Adrenal gland (tissue), 12 donors: Measurements from ENCODE around the gene FOXO4. TPM values are rescaled to one million over a fixed set of nuclear protein-coding genes. Genes with fewer than 3 reads are reported as not detected.

ENCODE experiments used
- DNase-seq, 7 donors: peaks; one replicate each; pipeline ENCODE4 v3.0.0-alpha.2; 2019 to 2020
- H3K27ac ChIP-seq, 5 donors: fragments of 200-600 bp; sonication (generic) in 4 of 5; 1 replicate in 3 of 5; 2 replicates in 2 of 5; pipeline versions ENCODE4 v1.5.1 to v1.8.0; 2016 to 2020; ENCODE audit warnings: mild to moderate bottlenecking in 1 of 5
- H3K27me3 ChIP-seq: fragments of 200-600 bp; 2 replicates; pipeline ENCODE4 v1.8.0; 2021
- H3K36me3 ChIP-seq, 2 donors: fragments of 200-600 bp; replicated peaks in 1 of 2; 1 replicate in 1 of 2; 2 replicates in 1 of 2; pipeline versions ENCODE4 v1.5.1 to v1.8.0; 2018 to 2022
- H3K4me1 ChIP-seq, 2 donors: fragments of 200-600 bp; replicated peaks in 1 of 2; 1 replicate in 1 of 2; 2 replicates in 1 of 2; pipeline versions ENCODE4 v1.5.1 to v1.8.0; 2018 to 2021
- H3K4me3 ChIP-seq, 4 donors: fragments of 200-600 bp; sonication (generic) in 3 of 4; one replicate each; pipeline ENCODE4 v1.5.1; 2016 to 2018
- H3K9me3 ChIP-seq, 3 donors: fragments of 200-600 bp; sonication (generic) in 1 of 3; replicated peaks in 1 of 3; 1 replicate in 2 of 3; 2 replicates in 1 of 3; pipeline versions ENCODE4 v1.5.1 to v1.8.0; 2016 to 2021
- POLR2A ChIP-seq, 2 donors: fragments of 450-650 bp; IDR thresholded peaks; one replicate each; pipeline ENCODE4 v1.6.1; 2017; ENCODE audit warnings: antibody characterized with exemption in 2 of 2, mild to moderate bottlenecking in 2 of 2, moderate library complexity in 1 of 2
- WGBS, 4 donors: extraction: QIAGEN DNeasy Blood & Tissue Kit in 2 of 4; methylation state at CpG; one replicate each; pipeline versions ENCODE4 v1.1.5 to v1.1.7; 2013 to 2017; 5-methylcytosine and 5-hydroxymethylcytosine counted together
- intact Hi-C, 2 donors: fragments of 100-400 bp; cut with DNase I; formaldehyde crosslinking; loops; one replicate each; pipeline versions ENCODE4 v1.14.1 to v1.15.0; 2022 to 2023
- polyA plus RNA-seq, 3 donors: library from polyadenylated mRNA; stranded (reverse); fragments of 200-250 nt in 2 of 3; fragments of 350-450 nt in 1 of 3; fragmentation: Illumina TruSeq in 1 of 3; extraction: RNeasy Lipid Tissue Mini Kit (QIAGEN cat#74804) in 1 of 3; gene quantifications; one replicate each; pipeline ENCODE4 v1.2.3, GENCODE V29; 2013 to 2014
- total RNA-seq, 9 donors: library from RNA; depleted of rRNA in 4 of 9; stranded (reverse); fragments of >200 nt in 4 of 9; fragments of 120-200 nt in 1 of 9; fragmentation: NEBNext Ultra II Directional in 1 of 9; extraction: Animal tissue kit (Norgen Biotek cat#: 25700) in 1 of 9; gene quantifications; one replicate each; pipeline versions ENCODE4 v1.1.0 to v1.2.4, GENCODE V29; 2013 to 2023
- TF ChIP-seq, protein P1 (sequence below), 6 experiments: fragments of 450-650 bp in 4 of 6; fragments of 200-600 bp in 2 of 6; sonication (generic) in 1 of 6; IDR thresholded peaks; 1 replicate in 5 of 6; 2 replicates in 1 of 6; pipeline versions ENCODE4 v1.5.1 to v1.8.0; 2016 to 2021; ENCODE audit warnings: antibody characterized with exemption in 6 of 6, mild to moderate bottlenecking in 2 of 6, moderate library complexity in 1 of 6
- donor health status: healthy with polysubstance abuse.
- donor health status: Bipolar disorder and iron deficiency.
- donor health status: DM: yes; HTN: yes; CAD: no.
- donor health status: DM: no; HTN: no; CAD: no.
- donor health status: DM: no; HTN: no; CAD: no.
- donor health status: DM: yes; HTN: yes; CAD: no.

FOXO4 gene
- total and polyA plus RNA-seq, 12 donors: 14.3 to 191 (median 77.6) TPM

DNA sequence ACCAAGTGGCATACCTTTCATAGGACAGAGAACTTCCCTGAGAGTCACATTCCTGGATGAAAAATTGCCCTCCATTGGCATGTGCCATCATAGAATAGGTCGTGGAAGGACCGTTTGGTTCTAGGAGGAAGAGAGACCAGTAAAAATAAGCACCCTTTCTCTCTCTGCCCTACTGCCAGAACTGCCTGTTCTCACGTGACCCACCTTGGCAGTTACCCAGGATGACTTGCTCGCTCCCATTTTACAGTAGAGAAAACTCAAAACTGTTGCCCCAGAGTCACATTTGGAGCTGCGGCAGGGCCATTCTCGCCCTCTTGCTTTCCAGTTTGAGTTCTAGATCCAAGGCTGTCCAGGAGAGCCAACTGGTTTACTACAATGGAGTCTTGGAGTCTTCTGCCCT lies 47.9 kb downstream of the FOXO4 start:
- TF ChIP-seq, protein P1, sequence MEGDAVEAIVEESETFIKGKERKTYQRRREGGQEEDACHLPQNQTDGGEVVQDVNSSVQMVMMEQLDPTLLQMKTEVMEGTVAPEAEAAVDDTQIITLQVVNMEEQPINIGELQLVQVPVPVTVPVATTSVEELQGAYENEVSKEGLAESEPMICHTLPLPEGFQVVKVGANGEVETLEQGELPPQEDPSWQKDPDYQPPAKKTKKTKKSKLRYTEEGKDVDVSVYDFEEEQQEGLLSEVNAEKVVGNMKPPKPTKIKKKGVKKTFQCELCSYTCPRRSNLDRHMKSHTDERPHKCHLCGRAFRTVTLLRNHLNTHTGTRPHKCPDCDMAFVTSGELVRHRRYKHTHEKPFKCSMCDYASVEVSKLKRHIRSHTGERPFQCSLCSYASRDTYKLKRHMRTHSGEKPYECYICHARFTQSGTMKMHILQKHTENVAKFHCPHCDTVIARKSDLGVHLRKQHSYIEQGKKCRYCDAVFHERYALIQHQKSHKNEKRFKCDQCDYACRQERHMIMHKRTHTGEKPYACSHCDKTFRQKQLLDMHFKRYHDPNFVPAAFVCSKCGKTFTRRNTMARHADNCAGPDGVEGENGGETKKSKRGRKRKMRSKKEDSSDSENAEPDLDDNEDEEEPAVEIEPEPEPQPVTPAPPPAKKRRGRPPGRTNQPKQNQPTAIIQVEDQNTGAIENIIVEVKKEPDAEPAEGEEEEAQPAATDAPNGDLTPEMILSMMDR (IDR thresholded peaks at IDR 0.05): no peak
- TF ChIP-seq POLR2A (IDR thresholded peaks at IDR 0.05): no peak
- H3K4me1 ChIP-seq: peaks cover 0 to 8% of the 10 kb centered on the region in 2 donors
- H3K4me3 ChIP-seq: no peak overlapping the region
- intact Hi-C loops: no loop called here
- DNase-seq: peak; percentile 59 to 80 (median 73)
- no peaks in the 10 kb centered on the region for H3K9me3 ChIP-seq
- H3K36me3 ChIP-seq: peaks cover 0 to 28% of the 10 kb centered on the region in 2 donors
- peak overlapping the region in 3 of 5 donors; percentile 12 to 35 (median 26) for H3K27ac ChIP-seq
- no peaks in the 10 kb centered on the region for H3K27me3 ChIP-seq
- 39 to 61% (median 44%) methylated on average over 5 to 6 of the region's 6 CpGs for WGBS, 4 donors

DNA sequence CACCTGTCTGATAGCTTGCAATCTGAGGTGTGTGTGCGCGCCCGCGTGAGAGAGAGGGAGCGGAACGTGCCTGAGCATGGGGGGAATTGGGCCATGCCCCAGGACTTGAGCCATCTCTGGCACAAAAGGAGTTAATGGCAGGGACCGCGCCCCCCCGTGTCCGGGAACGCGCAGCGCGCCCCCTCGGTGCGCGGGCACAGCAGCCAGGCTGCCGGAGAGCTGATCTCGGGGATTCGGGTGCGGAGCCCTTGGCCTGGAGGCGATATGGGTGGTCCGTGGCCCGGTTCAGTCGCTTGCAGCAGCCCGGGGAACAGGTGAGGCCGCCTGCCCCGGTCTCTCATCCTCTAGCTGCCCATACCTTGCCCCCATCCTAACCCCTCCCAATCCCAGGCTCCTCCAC lies 49.0 kb downstream of the FOXO4 start, which contains the start of gene NLGN3:
Gene NLGN3, plus strand, starts transcription at position 191 of the 400 bp plus-strand sequence. CDS start 2,909 bp downstream, outside the sequence.
- peak in 1 of 7 donors; percentile 17 for DNase-seq
- no peaks in the 10 kb centered on the region for H3K27me3 ChIP-seq
- no peaks in the 10 kb centered on the region for H3K9me3 ChIP-seq
- H3K4me3 ChIP-seq: peak within 1 kb of the TSS in 1 of 4 donors; percentile 45
- 7 to 48% (median 41%) methylated on average over 1 to 28 of the region's 28 CpGs for WGBS, 4 donors
- intact Hi-C loops: no loop called here
- peaks cover 0 to 24% of the 10 kb centered on the region in 2 donors for H3K36me3 ChIP-seq
- TF ChIP-seq, protein P1 (IDR thresholded peaks at IDR 0.05): no peak
- no peak for TF ChIP-seq POLR2A (IDR thresholded peaks at IDR 0.05)
- H3K27ac ChIP-seq: peak within 1 kb of the TSS in 3 of 5 donors; percentile 12 to 63 (median 26)
- H3K4me1 ChIP-seq: peaks cover 0 to 8% of the 10 kb centered on the region in 2 donors

DNA sequence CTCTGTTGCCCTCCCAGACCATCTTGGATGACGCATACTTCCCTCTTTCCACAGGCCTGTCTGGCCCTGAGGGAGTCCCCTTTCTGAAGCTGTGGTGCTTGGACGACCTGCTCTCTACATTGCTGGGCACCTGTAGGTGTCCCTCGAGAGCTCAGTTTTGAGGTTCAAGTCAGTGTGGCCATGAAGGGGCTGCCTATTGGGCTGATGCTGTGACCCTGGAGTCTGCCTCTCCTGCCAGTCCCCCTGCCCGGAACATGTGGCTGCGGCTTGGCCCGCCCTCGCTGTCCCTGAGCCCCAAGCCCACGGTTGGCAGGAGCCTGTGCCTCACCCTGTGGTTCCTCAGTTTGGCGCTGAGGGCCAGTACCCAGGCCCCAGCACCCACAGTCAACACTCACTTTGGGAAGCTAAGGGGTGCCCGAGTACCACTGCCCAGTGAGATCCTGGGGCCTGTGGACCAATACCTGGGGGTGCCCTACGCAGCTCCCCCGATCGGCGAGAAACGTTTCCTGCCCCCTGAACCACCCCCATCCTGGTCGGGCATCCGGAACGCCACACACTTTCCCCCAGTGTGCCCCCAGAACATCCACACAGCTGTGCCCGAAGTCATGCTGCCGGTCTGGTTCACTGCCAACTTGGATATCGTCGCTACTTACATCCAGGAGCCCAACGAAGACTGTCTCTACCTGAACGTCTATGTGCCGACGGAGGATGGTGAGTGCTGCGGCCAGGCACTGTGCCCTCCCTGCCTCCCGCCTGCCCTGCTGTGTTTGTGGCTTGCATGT lies 52.0 kb downstream of the FOXO4 start:
- no peak overlapping the region for H3K4me3 ChIP-seq
- no peak for TF ChIP-seq POLR2A (IDR thresholded peaks at IDR 0.05)
- TF ChIP-seq, protein P1 (IDR thresholded peaks at IDR 0.05): no peak
- H3K27me3 ChIP-seq: no peaks in the 10 kb centered on the region
- H3K36me3 ChIP-seq: peaks cover 0 to 2% of the 10 kb centered on the region in 2 donors
- H3K4me1 ChIP-seq: peaks cover 0 to 8% of the 10 kb centered on the region in 2 donors
- intact Hi-C loops: no loop called here
- H3K9me3 ChIP-seq: no peaks in the 10 kb centered on the region
- DNase-seq: no peak
- WGBS, 4 donors: 78 to 92% (median 84%) methylated on average over 8 to 28 of the region's 28 CpGs
- no peak overlapping the region for H3K27ac ChIP-seq

DNA sequence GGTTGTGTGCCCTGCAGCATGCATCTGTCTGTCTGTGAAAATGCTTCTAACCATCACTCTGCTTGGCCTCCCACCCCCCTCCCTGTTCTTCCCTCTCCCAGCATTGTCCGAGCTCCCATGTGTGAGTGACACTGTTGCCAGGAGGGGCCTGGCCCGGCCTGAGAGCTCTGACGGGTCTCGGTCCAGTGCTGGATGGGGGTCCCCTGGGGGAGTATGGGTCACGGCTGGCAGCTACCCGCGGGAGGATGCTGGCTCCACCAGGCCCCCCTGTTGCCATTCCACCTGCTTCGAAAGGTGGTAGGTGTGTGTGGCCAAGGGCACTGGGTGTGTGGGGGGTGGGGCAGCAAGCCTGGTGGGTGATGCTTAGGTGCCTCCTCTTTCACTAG lies 52.6 kb downstream of the FOXO4 start:
- DNase-seq: no peak
- no peaks in the 10 kb centered on the region for H3K9me3 ChIP-seq
- intact Hi-C loops: no loop called here

More for the DNA sequence above, 52.6 kb downstream of the FOXO4 start:
- H3K4me3 ChIP-seq: no peak overlapping the region
- H3K36me3 ChIP-seq: no peaks in the 10 kb centered on the region
- 60 to 89% (median 82%) methylated on average over 1 to 8 of the region's 8 CpGs; no CpG with 5 or more reads in 1 of the 4 donors for WGBS, 4 donors
- TF ChIP-seq, protein P1 (IDR thresholded peaks at IDR 0.05): no peak
- TF ChIP-seq POLR2A (IDR thresholded peaks at IDR 0.05): no peak
- H3K27me3 ChIP-seq: no peaks in the 10 kb centered on the region
- H3K27ac ChIP-seq: no peak overlapping the region
- peaks cover 0 to 6% of the 10 kb centered on the region in 2 donors for H3K4me1 ChIP-seq
